Lower leg skin (tissue), 4 donors: ENCODE measurements around the gene VSTM2B. TPM values are rescaled to one million over a fixed set of nuclear protein-coding genes. Genes with fewer than 3 reads are reported as not detected.

ENCODE experiments used
- DNase-seq, 2 donors: peaks; one replicate each; pipeline ENCODE4 v3.0.0-alpha.2; 2019; ENCODE audit warnings: low spot score in 2 of 2
- H3K4me3 ChIP-seq: fragments of 200-600 bp; sonication (generic); 2 replicates; pipeline ENCODE4 v1.5.1; 2017; ENCODE audit warnings: mild to moderate bottlenecking, low read depth; ENCODE audit not compliant: poor library complexity, severe bottlenecking
- POLR2A ChIP-seq, 2 donors: fragments of 450-650 bp; IDR thresholded peaks; one replicate each; pipeline ENCODE4 v1.6.1; 2016 to 2017; ENCODE audit warnings: antibody characterized with exemption in 2 of 2, mild to moderate bottlenecking in 1 of 2, moderate library complexity in 1 of 2
- WGBS, 2 donors: methylation state at CpG; one replicate each; pipeline ENCODE4 v1.1.5; 2018; 5-methylcytosine and 5-hydroxymethylcytosine counted together
- intact Hi-C: fragments of 100-400 bp; cut with DNase I; formaldehyde crosslinking; loops from one replicate; pipeline ENCODE4 v1.15.0; 2023; ENCODE audit warnings: low total_unique reads
- total RNA-seq, 4 donors: library from RNA; depleted of rRNA; stranded (reverse); fragments of >200 nt; gene quantifications; one replicate each; pipeline ENCODE4 v1.1.0, GENCODE V29; 2016
- TF ChIP-seq, protein P1 (sequence below), 3 donors: fragments of 450-650 bp; IDR thresholded peaks; one replicate each; pipeline ENCODE4 v1.5.1; 2016; ENCODE audit warnings: antibody characterized with exemption in 3 of 3, mild to moderate bottlenecking in 3 of 3, moderate library complexity in 2 of 3

Gene VSTM2B
- total RNA-seq, 4 donors from 2014 or later: not detected

DNA sequence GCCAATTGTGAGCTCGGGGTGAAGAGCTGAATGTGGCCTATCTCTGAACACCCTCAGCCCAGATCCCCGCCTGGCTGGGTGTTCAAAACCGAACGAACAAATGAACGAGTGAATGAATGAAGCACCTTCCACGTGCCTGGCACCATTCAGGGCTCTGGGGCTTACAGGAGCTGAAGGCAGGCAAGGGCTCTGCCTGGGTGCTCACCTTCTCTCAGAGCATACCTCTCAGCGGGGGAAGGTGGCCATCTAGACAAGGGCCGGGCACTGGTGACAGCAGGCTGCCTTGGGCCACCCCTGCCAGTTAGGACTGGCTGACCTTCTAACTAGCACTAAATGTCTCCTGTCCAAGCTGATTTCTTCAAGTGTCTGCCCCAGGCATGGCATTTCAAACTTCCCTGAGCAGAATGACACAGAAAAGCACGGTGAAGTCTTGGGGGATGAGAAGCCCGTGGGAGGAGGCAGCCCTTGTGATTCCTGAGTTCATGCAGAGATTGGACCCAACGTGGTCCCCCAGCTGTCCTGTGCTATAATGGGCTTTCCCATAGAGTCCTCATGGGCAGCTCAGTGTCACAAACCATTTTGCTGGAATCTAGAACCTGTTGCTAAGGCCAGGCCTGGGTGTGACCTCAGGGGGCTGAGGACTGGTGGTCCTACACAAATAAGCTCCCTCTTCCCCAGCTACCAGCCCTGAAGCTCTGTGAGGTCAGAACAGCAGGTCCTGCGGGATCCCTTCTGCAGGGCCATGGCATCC lies 27.9 kb upstream of the VSTM2B start:
- 78% methylated on average over 12 of the region's 12 CpGs for WGBS, 2 donors
- TF ChIP-seq, protein P1, sequence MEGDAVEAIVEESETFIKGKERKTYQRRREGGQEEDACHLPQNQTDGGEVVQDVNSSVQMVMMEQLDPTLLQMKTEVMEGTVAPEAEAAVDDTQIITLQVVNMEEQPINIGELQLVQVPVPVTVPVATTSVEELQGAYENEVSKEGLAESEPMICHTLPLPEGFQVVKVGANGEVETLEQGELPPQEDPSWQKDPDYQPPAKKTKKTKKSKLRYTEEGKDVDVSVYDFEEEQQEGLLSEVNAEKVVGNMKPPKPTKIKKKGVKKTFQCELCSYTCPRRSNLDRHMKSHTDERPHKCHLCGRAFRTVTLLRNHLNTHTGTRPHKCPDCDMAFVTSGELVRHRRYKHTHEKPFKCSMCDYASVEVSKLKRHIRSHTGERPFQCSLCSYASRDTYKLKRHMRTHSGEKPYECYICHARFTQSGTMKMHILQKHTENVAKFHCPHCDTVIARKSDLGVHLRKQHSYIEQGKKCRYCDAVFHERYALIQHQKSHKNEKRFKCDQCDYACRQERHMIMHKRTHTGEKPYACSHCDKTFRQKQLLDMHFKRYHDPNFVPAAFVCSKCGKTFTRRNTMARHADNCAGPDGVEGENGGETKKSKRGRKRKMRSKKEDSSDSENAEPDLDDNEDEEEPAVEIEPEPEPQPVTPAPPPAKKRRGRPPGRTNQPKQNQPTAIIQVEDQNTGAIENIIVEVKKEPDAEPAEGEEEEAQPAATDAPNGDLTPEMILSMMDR (IDR thresholded peaks at IDR 0.05): no peak
- TF ChIP-seq POLR2A (IDR thresholded peaks at IDR 0.05): no peak
- intact Hi-C loops: no loop called here

DNA sequence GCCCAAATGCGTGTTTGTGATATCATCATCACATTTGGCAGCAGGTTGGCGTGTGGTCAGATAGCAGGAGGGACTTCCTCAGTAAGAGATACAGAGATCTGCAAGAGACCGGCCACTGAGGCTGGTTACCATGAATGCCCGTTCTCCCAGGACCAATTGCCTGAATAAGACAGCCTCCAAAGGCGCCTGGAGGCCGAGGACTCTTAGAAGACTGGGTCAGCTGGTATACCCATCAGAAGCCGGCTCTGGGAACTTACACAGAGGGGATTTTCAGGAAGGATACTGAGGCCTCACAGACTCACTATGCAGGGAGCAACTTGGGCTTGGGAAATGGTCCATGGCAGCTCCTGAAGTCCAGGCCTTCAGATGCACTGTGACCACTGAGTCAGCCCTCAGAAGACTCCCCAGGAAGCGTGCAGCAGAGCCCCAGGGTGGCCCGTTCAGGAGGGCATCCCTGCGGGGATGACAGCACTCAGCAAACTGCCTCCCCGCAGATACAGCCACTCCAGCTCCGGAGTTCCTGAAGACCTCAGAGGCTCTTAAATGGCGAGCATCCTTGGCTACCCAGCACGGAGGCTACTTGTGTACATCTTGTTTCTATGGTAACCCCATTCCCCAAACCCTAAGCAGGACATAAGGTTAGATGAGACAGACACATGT lies 26.4 kb upstream of the VSTM2B start:
- intact Hi-C loops: no loop called here
- WGBS, 2 donors: 80 to 83% methylated on average over 8 to 14 of the region's 14 CpGs
- DNase-seq: no peak
- TF ChIP-seq POLR2A (IDR thresholded peaks at IDR 0.05): no peak
- TF ChIP-seq, protein P1 (IDR thresholded peaks at IDR 0.05): no peak
- no peak overlapping the region for H3K4me3 ChIP-seq

More for the DNA sequence above, 27.9 kb upstream of the VSTM2B start:
- DNase-seq: no peak
- H3K4me3 ChIP-seq: no peak overlapping the region

DNA sequence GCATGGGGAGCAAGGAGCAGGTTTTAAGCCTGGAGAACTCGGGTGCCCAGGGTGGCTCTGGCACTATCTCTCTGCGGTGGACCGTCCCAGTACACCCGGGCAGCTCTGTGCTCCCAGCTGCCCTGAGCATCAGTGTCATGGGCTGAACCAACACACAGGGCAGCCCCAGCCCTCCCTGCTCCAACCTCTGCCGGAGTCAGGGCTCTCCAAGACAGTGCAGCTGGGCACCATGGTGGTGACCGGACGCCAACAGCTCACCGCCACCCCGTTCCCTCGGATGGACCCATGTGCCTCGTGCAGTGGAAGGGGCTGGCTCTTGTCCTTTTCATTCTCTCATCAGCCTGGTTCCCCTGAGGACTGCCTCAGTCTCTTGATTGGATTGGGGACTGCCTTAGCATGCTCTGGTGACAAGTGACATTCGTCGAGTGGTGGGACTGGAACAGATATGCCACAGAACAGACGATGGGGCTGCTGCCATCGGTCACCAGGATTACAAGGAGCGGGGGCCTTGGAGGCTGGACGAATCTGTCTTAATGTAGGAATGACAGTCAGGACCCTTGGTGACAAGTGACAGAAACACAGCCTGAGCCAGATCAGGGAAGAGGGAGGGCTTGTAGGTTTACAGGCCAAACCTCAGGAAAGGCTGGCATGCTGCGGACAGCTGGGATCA lies 25.7 kb upstream of the VSTM2B start:
- H3K4me3 ChIP-seq: no peak overlapping the region
- intact Hi-C loops: no loop called here
- WGBS, 2 donors: 87 to 95% methylated on average over 14 to 18 of the region's 18 CpGs
- DNase-seq: no peak
- no peak for TF ChIP-seq POLR2A (IDR thresholded peaks at IDR 0.05)

DNA sequence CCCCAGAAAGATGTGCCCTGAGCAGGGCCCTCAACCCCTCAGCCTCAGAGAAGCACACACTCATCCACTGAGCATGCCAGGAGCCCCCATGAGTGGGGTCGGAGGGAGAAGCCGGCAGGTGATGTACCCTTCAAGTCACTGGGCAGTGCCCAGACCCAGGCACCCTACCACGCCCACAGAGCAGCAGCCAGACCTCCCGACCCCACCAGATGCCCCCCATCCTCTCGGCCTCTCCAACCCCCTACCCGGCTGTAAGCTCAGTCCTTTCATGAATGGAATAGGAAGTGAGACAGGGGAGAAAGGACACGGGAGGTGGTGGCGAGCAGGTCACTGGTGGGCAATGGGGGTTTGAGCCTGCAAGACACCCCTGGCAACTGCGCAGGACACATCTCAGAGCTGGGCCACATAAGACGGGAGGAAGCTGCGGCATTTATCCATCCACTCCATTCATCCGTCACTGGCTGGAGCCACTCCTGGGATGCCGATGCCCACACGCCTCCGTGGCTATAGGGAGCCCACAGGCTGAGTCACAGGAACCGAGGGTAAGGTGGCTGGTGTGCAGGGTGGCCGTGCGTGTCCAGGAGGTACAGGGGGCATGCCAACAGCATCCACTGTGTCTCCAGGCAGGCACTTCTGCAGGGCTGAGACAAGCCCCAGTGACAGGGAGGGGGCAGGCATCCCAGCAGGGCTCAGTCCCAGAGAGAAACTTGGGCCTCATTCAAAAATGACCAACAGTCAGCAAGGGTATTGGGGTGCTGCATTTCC lies 23.8 kb upstream of the VSTM2B start:
- TF ChIP-seq, protein P1 (IDR thresholded peaks at IDR 0.05): no peak
- TF ChIP-seq POLR2A (IDR thresholded peaks at IDR 0.05): no peak
- WGBS, 2 donors: 82 to 87% methylated on average over 16 to 18 of the region's 18 CpGs
- DNase-seq: no peak
- intact Hi-C loops: no loop called here
- H3K4me3 ChIP-seq: no peak overlapping the region

DNA sequence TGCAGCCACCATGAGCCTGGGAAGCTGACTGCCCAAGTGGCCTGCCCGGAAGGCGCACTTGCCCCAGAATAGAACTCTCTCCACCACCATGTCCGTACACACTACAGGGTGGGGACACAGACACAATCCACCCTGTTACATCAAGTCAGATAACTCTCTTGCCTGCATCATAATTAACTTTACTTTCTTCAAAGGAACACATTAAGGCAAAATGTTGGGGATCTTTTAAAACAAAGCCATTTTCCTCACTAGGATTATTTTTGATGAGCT lies 23.3 kb upstream of the VSTM2B start:
- H3K4me3 ChIP-seq: no peak overlapping the region
- intact Hi-C loops: no loop called here
- 70 to 78% methylated on average over 3 of the region's 3 CpGs for WGBS, 2 donors
- DNase-seq: no peak
- no peak for TF ChIP-seq POLR2A (IDR thresholded peaks at IDR 0.05)
- TF ChIP-seq, protein P1 (IDR thresholded peaks at IDR 0.05): no peak
